Activated CD4-positive, CD25-positive, alpha-beta regulatory T cell treated with anti-CD3 and anti-CD28 coated beads, Interleukin-2, amount 50 U/mL, for 24 hours (primary cell): Measurements from ENCODE around the gene TNMD.

Experiments used
- ATAC-seq, 2 donors: fragments of 150-1000 bp; cut with Tn5 transposase; one replicate each; pipeline ENCODE4 v1.10.0; 2021; ENCODE audit warnings: mild to moderate bottlenecking in 1 of 2, moderate library complexity in 1 of 2

Gene TNMD

GRCh38 chrX:100645106-100645505, 60.4 kb downstream of the TNMD start:
- no peak for ATAC-seq

GRCh38 chrX:100647095-100647494, 62.4 kb downstream of the TNMD start:
- ATAC-seq, result no peak

DNA sequence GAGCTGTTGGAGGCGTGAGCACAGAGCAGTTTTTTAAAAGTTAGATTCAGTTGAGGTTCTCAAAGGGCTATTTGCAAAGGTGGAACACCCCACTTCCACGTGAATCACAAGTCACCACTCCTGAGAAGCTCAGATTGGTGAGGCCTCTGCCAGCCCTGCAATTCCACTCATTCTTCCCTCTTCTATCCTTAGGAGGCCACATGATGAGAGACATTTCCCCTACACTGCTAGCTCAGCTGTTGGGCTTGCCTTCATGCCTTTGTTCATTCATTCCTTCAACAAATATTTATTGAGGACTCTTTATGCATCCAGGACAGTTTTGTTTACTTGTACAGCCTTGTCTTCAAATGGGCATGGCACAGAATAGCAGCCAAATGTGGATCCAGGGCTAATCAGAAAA, 63.0 kb downstream of the TNMD start:
- no peak for ATAC-seq

DNA sequence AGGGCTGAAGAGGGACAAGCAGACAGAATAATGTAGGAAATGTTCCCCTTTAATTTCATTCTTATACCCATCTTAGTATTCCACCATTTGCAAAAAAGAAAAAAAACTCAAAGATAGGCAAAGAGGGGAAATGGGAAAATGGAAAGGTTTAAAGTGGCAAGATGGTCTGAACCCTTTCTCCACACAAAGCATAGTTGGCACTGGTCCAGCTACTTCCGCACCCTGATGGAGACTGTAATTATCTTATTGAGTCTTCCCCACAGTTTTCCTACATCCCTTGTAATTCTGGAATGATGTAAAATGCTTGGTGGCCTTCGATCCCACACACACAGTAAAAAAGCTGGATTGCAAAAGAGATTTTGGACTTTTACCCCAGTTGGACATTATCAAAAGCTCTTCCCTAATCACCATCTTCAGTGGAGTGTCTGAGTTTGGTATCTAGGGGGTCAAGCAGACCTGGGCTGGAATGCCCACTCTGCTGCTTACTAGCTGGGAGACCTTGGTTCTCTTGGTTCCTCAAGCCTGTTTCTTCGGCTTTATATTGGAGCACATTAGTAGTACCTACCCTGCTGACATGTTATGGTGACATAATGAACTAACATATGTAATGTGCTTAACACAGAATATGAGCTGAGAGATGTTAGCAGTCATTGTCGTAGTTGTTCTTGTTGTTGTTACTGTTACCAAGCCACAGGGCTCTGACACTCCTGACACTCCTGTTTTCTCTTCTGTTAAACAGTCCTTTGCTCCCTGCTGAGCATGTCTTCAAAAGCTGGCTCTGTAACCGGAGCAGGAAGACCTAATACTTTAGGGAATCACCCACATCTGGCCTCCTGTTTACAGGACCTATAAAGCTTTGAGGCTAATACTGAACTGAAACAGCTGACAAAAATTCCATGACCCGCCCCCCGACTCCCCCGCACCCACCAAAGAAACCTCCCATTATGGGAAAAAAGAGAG, 64.0 kb downstream of the TNMD start:
- no peak for ATAC-seq
